Measurements from ENCODE around the gene CTNNA2. TPM values are rescaled to one million over a fixed set of nuclear protein-coding genes. Genes with fewer than 3 reads are reported as not detected.

CTNNA2 gene
- total and polyA plus RNA-seq, 8 donors: 0.08 to 0.56 (median 0.17) TPM; not detected in 2

DNA sequence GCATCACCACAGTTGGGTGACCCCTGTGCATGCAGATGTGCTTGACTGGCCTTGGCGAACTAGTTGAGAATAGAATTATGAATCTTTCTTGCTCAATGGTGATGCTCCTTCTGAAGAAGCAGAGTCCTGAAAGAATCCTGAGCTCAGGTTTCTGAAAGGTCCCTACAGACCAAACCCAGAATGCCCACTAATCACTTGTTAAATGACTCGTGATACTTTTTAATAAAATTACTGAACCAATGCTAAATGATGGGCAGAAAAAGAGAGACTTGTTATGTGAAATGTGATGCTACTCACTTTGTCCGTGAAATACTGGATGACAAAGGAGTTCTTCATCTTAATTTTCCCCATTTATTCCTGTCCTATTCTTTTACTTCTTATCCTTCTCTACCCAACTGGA lies 1055.2 kb downstream of the CTNNA2 start:
- H3K4me1 ChIP-seq: no peaks in the 10 kb centered on the region
- H3K27me3 ChIP-seq: no peaks in the 10 kb centered on the region
- DNase-seq (no peak), ATAC-seq (no peak)
- intact Hi-C loops (cut with DNase I): no loop called here
- no peaks in the 10 kb centered on the region for H3K36me3 ChIP-seq
- no peak overlapping the region for H3K4me3 ChIP-seq
- H3K9me3 ChIP-seq: no peaks in the 10 kb centered on the region
- H3K27ac ChIP-seq: no peak overlapping the region
- TF ChIP-seq, protein P1, sequence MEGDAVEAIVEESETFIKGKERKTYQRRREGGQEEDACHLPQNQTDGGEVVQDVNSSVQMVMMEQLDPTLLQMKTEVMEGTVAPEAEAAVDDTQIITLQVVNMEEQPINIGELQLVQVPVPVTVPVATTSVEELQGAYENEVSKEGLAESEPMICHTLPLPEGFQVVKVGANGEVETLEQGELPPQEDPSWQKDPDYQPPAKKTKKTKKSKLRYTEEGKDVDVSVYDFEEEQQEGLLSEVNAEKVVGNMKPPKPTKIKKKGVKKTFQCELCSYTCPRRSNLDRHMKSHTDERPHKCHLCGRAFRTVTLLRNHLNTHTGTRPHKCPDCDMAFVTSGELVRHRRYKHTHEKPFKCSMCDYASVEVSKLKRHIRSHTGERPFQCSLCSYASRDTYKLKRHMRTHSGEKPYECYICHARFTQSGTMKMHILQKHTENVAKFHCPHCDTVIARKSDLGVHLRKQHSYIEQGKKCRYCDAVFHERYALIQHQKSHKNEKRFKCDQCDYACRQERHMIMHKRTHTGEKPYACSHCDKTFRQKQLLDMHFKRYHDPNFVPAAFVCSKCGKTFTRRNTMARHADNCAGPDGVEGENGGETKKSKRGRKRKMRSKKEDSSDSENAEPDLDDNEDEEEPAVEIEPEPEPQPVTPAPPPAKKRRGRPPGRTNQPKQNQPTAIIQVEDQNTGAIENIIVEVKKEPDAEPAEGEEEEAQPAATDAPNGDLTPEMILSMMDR (IDR thresholded peaks at IDR 0.05): no peak

DNA sequence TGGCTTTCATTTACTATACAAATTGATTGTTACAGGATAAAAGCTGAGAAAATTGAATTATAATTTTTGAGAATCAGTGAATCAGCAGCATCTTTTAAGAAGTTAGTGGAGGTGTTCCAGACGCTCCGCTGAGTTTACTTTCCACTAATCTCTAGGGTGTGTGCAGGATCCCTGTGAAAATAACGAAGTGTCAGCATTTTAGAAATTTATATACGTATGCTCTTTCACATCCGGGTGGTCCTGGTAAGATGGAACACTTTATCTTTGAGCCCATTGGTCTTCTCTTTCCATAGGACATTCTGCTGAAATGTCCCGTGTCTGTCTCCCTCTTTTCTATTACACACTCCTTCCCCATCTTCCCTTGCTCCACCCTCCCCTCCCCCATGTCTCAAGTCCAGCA lies 1060.3 kb downstream of the CTNNA2 start:
- no peaks in the 10 kb centered on the region for H3K27me3 ChIP-seq
- H3K36me3 ChIP-seq: no peaks in the 10 kb centered on the region
- H3K4me1 ChIP-seq: no peaks in the 10 kb centered on the region
- H3K9me3 ChIP-seq: peaks cover 0 to 2% of the 10 kb centered on the region in 2 donors
- DNase-seq (no peak), ATAC-seq (no peak)
- no peak overlapping the region for H3K27ac ChIP-seq
- H3K4me3 ChIP-seq: no peak overlapping the region
- TF ChIP-seq, protein P1 (IDR thresholded peaks at IDR 0.05): no peak
- intact Hi-C loops (cut with DNase I): no loop called here

DNA sequence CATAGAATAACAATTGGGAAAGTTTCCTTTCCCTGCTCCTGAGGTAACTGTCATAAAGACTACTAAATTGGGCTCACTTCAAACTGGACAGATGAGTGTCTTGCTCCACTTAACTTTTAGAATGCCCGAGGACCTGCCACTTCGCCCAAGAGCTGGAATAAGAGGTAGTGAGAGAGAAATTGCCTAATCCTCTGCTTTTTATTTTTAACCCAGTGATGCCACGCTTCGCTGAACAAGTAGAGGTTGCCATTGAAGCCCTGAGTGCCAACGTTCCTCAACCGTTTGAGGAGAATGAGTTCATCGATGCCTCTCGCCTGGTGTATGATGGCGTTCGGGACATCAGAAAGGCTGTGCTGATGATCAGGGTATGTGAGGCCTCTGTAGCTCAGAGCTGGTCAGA lies 1061.1 kb downstream of the CTNNA2 start:
- Histone ChIP-seq H3K27me3 (no peaks in the 10 kb centered on the region), H3K27ac (no peak overlapping the region), H3K36me3 (no peaks in the 10 kb centered on the region), H3K4me3 (no peak overlapping the region), H3K9me3 (peaks cover 0 to 2% of the 10 kb centered on the region in 2 donors), H3K4me1 (no peaks in the 10 kb centered on the region)
- DNase-seq (no peak), ATAC-seq (no peak)
- TF ChIP-seq, protein P1 (IDR thresholded peaks at IDR 0.05): no peak
- intact Hi-C loops (cut with DNase I): no loop called here

GRCh38 chr2:80579756-80580155 lies 1066.9 kb downstream of the CTNNA2 start:
- H3K4me1 ChIP-seq: no peaks in the 10 kb centered on the region
- no peaks in the 10 kb centered on the region for H3K27me3 ChIP-seq
- TF ChIP-seq, protein P1 (IDR thresholded peaks at IDR 0.05): no peak
- no peak overlapping the region for H3K27ac ChIP-seq
- no peak for DNase-seq
- no peak for ATAC-seq
- intact Hi-C loops (cut with DNase I): no loop called here
- peaks cover 0 to 2% of the 10 kb centered on the region in 2 donors for H3K9me3 ChIP-seq
- no peaks in the 10 kb centered on the region for H3K36me3 ChIP-seq
- no peak overlapping the region for H3K4me3 ChIP-seq

DNA sequence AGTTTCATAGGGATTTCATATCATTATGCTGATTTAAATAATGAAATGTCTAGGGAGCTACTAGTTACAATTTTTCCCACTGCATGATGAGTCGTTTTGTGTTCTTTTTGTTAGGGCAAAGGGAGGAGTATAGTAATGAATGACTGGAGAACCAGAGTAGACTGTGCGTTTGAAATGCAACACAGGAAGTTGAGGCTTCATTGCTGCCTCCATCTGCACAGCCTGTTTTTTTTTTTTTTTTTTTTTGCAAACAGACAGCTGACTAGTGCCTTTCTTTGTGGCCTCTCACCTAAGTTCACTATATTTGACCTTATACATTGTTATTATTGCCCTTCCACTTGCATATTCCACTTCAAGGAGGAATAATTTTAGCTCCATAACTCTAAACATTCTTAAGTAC lies 1078.4 kb downstream of the CTNNA2 start:
- no peaks in the 10 kb centered on the region for H3K4me1 ChIP-seq
- DNase-seq: no peak
- no peaks in the 10 kb centered on the region for H3K36me3 ChIP-seq
- intact Hi-C loops (cut with DNase I): no loop called here
- ATAC-seq: no peak
- H3K27me3 ChIP-seq: no peaks in the 10 kb centered on the region
- TF ChIP-seq, protein P1 (IDR thresholded peaks at IDR 0.05): no peak
- H3K27ac ChIP-seq: no peak overlapping the region
- H3K4me3 ChIP-seq: no peak overlapping the region
- peaks cover 0 to 3% of the 10 kb centered on the region in 2 donors for H3K9me3 ChIP-seq

All from left lung (tissue), 10 donors.